Measurements from ENCODE around the gene QSOX2.
A peak's percentile ranks its signal among the peaks of the same experiment; 100 is the strongest.

The QSOX2 gene

DNA sequence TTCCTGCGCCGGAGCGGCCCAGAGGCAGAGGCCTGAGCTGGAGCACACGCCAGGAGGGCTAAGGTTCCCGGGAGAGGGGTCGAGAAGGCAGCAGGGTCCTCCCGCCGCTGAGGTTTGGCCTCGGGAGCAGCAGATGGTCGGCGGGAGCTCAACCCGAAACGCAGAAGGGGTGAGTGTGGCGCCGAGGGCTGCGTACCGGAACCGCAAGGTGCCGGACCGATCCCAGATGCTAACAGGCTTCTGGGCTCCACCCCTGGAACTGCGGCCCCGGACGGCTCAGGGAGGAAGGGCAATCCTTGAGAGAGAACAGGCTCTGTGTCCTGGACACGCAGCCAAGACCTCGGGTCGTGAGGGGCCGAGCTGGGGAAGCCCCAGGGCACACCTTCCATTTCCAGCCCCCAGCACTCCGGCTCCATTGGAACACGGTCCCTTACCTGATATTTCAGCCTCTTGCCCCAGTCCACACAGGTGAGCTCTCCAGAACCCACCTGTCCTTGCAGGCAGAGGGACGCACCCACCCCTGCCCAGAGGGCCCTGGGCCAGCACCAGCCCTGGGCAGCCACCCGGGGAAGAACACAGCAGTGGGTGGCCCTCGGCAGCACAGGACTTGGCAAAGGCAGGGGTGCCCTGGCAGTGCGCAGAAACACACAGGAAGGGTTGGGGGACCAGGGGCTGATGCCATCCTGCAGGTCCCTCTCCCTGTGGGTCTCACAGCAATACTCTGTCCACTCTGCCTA lies 42.0 kb downstream of the QSOX2 start:
- no peak for DNase-seq (ENCODE audit: low spot score)

DNA sequence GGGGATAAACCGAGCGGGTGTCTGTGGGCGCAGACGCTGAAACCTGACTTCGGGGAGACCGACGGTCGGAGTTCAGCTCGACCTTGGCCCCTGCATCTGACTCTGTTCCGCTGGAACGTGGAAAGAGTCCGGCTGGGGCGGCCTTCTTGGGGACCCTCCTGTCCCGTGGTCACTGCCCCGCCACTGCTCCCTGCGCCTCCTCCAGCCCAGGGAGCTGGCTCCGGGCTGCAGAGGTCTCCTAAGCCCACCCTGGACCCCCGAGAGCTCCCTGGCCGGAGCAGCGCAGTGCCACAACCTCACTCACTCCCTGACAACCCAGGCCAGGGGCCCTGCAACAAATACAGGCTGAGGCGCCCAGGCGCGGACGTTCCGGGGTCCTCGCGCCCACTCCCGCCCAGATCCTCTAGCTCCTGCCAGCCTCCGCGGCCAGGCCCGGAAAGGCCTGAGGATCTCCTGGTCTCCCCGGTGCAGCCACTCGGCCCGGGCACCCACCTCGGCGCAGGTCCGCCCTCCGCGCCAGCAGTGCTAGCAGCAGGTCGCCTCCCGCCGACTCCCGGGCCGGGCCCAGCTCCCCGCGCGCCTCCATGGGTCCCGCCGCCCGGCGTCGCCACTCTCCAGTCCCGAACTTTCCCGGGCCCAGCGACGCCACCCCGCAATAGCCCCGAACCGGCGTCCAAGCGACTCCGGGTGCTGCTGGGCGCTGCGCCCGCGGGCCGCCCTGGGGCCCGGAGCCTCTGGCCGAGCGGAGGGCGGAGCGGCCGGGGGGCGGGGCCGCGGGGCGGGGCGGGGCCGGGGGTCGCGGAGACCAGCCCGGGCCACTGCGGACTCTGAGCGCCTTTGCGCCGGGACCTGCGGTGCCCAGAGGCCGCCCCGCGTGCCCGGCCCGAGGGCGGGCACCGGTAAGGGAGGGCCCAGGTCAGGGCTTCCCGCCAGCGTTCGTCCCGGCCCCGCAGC lies 42.9 kb downstream of the QSOX2 start:
- DNase-seq (ENCODE audit: low spot score): no peak

DNA sequence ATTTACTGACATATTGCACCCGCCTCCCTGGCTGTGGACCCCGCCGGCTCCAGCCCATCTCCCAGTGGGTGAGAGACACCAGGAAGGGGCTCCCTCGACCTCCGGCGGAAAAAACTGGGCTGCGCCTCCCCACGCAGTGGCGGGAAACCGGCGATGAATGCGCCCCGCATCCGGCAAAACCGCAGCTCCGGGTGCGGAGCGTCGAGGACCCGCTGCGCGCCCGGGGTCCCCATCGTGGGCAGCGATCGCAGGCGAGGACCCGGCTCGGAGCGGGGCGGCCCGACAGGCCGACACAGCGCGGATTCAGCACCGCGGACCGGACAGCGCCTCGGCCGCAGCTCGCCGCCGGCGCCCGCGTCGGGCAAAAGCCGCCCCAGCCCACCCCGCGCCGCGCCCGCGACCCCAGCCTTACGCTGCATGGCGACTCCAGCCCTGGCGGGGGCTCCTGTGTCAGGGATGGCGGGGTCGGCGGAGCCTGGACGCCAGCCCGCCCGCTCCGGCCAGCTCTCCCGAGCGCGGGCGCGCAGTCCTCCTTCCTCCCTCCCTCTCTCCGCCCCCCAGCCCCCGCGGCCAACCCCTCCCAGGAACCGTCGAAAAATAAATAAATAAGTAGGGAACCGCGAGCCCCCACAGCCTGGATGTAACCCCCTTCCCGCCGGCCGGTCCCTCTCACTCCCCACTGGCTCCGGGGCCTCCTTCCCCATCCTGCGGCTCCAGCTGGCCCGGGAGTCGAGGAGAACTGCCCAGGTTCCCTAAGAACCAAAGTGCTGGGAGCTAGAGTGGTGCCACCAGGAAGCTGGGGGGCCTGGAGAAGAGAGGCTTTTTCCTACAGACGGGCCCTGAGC lies 43.8 kb downstream of the QSOX2 start:
- no peak for DNase-seq (ENCODE audit: low spot score)

DNA sequence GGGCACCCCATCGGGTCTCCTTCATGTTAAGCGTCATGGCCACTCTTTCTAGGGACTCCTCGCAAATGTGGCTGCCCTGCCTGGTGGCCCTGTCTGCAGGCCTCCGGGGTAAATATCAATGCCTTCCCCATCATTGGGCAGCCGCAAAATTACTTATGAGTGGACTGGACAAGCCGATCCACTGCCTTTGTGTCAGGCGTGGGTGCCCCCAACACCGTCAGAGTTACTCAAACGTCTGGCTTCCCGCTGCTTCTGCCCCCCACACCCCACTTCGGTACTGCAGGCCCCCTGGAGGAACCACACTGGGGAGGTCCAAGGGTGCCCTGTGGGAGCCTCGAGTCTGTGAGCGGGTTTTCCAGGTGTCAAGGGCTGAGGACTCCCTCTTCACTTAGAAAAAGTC lies 44.4 kb downstream of the QSOX2 start:
- no peak for DNase-seq (ENCODE audit: low spot score)

DNA sequence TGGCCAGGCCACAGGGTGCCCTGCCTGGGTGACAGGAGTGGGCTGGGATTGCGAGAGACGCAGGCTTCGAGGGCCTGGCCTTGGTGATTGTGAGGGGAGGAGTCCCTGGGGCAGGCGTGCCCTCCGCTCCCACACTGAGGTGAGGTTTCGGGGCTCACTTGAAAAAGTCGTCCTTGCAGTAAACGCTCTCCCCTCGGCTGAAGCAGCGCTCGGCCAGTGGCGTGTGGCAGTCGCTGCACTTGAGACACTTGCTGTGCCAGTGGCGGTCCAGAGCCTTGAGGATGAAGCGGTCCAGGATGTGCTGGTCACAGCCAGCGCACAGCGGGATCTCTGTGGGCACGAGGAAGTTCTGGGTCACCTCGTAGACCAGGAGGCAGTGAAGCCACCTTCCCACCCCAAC lies 45.2 kb downstream of the QSOX2 start:
- no peak for DNase-seq (ENCODE audit: low spot score)

DNA sequence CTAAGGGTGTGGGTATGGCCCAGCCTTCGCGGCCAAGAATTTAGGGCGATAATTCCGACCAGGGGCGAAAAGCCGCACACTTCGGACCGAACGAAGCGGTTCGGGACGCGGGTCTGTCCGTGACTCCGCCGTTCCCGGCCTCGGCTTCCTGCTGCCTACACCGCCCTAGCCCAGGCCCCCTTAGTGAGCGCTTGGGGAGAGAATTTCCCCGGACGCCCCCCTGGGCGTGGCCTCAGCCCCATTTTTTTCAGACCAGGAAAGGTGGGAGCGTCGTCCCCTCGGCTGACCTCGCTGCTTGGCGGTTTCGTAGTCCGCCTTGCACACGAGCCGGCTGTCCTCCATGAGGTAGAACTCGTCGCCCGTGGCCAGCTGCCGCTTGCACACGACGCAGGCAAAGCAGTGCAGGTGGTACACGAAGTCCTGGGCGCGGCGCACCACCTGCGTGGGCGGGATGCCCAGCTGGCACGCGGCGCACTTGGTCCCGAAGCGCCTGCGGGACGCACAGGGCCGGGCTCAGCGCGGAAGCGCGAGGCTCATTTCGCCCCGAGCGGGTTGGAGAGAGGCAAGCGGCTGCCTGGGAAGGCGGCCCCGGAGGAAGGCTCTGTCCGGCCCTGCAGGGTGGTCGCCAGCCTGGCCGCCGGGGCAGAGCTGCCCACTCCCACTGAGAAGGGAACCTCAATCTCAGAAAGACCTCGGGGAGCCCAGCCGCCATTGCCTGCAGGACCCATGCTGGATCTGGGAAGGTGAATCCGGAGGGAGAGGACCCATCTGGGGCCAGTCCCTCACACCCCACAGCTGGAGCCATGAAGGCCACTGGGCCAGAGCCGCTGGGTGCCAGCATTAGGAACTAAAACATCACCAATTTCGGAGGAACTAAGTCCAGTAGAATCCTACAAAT lies 46.0 kb downstream of the QSOX2 start:
- DNase-seq (ENCODE audit: low spot score): no peak

DNA sequence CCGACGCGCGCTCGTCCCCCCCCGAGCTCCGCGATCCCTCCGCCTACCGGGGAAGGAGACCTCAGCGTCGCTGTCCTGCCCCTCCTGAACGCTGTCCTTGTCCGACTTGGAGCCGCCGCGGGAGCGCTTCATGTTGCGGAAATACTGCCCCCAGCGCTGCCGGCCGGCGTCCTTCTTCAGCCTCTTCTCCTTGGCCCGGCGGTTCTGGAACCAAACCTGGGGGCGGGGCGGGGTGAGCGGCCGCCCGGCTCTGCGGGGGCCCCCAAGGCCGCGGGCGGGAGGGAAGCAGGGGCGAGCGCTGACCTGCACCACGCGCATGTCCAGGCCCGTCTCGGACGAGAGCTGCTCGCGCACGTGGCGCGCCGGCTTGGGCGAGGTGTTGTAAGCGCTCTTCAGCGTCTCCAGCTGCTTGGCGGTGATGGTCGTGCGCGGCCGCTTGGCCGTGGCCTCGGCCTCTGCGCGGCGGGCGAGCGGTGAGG lies 47.0 kb downstream of the QSOX2 start:
- no peak for DNase-seq (ENCODE audit: low spot score)

DNA sequence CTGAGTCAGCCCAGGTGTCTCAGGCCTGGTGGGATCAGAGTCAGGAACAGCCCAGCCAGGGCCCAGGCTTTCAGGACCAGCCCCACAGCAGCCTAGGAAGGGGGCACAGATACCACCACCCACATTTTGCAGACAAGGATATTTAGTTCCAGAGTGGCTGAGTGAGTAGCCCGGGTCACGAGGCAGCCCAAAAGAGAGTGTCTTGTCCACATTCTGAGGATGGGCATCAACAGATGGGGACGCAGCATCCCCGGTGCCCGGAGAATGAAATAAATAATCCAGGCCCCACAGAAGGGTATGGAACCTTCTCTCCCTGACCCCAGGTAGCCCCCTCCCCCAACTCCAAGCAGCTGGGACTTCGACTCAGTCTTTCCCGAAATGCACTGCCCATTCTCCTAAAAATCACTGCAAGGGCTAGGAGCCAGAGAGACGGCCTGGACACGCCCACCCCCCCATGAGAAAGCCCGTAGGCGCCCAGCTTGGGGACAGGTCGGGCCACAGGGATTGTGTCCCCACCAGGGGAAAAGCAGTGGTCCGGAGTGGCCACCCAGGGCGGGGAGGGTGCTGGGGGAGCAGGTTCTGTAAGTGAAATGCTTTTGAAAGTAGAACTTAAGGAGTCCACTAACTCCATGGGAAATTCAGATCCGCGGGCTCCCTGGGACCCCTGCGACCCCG lies 47.5 kb downstream of the QSOX2 start:
- DNase-seq (ENCODE audit: low spot score): no peak

DNA sequence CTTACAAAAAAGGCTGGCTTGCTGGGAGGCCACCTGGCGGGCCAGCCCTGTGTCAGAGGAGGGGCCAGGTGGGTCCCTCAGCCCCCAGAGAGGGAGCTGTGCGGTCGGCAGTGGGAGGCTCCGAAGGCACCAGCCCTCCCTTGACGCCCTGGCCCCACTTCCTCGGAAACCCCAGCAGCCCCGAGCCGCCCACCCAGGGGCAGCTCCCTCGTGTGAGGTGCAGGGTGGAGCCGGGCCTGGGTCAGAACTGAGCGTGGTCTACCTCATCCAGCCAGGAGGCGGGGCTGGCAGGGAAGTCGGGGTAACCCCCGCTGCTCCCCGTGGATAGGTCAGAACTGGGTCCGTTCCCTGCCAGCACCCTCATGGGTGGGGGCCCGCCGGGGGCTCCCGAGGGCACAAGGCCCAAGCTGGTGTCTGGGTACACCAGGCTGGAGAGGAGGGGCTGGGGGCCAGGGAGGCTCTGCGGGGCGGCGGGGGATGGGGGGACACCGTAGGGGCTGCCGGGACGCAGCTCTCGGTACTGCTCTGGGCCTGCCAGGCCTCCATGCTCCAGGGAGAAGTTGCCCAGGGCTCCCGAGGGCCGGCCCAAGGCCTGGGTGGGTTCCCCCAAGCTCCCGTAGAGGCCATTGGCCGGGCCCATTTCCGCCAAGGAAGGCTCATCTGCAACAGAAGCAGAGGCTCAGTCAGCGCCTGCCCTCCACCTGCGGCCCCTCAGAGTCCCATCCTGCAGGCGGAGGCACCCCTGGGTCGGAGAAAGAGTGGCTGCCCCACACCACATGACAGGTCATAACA lies 48.3 kb downstream of the QSOX2 start:
- DNase-seq (ENCODE audit: low spot score): peak; percentile 30

DNA sequence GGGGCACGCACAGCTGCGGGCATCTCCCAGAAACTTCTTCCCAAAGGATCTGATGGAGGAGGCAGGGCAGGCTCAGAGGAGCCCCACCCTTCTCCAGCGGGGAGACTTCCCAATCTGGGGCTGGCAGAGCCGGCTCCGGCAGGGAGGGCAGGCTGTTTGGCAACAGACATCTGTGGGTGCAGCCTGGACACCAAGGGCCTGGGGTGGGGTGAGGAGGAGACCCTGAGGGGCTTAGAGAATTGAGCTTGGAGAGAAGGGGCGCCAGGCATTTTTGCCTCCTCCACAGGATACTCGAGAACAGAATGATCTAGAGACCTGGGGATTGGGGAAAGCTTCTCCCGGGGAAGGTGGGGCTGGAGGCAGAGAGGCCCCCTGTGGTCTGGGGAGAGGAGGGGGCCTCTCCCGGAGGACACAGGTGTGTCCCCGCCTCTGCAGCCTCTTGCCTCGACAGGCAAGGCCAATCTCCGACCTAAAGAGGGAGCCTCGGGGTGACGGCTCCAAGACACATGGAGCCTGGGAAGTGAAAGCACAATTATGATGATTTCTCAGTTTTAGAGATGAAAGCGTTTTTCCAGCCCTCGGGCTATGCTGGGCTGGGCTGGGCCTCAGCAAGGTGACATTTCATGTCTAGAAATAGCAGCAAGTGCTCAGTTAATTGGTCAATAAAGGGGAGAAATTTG lies 49.1 kb downstream of the QSOX2 start:
- peak; percentile 43 for DNase-seq (ENCODE audit: low spot score)

DNA sequence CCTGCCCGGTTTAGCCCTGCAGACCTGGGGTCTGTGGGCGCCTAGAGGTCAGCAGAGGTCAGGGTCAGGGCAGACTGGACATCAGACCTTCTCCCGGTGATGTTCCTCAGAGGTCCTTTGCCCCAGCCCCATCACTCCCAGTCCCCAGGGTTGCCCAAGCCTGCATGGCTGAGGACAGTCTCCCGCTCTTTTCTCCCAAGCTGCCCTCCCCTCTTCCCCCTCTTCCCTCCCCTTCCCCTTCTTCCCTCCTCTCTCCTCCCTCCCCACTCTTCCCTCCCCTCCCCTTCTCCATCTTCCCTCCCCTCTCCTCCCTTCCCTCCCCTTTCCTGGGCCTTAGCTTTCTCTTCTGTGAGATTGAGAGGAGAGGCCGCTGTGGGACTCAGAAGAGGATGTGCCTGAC lies 51.1 kb downstream of the QSOX2 start:
- DNase-seq (ENCODE audit: low spot score): no peak

DNA sequence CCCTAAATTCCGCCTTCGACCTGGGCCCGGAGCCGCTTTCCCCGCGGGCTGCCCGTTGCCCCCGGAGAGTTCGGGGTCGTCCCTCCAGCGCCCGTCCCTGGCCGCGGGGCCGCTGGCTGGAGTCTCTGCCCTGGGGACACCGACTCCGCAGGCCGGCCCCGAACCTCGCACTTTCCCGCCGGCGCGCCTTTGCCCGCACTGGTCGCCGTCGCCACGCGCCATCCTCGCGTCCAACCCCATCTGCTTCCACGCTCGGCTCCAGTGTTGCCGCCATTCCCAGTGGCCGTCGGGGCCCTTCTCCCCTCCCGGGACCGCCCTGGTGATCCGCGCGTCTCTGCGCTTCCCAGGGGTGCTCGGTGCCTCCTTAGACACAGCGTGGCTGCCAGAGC lies 51.7 kb downstream of the QSOX2 start:
- DNase-seq (ENCODE audit: low spot score): no peak

DNA sequence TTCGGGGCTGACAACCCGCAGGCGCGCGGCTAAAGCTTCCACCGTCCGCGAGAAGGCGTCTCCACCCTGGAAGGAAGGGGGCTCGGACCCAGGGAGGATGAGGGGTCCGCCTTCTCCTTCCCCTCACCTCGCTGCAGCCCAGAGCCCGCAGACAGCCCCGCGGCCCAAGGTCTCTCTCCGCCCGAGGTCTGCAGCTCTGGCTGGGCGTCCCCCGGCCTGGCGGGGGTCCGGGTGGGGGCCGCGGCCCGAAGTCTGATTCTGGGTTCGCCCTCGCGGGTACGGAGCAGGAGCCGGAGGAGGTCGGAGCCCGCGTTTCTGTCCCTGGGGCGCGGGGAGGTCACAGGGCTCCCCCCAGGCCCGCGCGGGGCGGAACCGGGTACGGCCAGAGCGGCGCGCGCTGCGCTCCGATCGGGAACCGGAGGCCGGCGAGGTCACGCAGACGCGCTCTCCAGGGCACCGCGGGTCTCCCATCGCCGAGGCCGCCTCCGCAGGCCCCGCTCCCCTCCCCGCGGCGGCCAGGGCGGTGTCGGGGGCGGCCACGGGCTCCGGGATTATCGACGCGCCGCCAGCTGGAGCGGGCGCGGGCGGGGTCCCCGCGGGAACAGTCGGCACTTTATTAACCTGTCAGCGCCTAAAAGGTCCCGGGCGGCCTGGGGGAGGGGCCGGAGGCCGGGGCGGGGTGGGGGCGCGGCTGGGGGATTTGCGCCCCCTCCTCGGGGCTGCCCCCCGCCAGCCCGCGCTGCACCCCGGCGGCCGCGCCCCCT lies 52.3 kb downstream of the QSOX2 start:
- DNase-seq (ENCODE audit: low spot score): no peak

DNA sequence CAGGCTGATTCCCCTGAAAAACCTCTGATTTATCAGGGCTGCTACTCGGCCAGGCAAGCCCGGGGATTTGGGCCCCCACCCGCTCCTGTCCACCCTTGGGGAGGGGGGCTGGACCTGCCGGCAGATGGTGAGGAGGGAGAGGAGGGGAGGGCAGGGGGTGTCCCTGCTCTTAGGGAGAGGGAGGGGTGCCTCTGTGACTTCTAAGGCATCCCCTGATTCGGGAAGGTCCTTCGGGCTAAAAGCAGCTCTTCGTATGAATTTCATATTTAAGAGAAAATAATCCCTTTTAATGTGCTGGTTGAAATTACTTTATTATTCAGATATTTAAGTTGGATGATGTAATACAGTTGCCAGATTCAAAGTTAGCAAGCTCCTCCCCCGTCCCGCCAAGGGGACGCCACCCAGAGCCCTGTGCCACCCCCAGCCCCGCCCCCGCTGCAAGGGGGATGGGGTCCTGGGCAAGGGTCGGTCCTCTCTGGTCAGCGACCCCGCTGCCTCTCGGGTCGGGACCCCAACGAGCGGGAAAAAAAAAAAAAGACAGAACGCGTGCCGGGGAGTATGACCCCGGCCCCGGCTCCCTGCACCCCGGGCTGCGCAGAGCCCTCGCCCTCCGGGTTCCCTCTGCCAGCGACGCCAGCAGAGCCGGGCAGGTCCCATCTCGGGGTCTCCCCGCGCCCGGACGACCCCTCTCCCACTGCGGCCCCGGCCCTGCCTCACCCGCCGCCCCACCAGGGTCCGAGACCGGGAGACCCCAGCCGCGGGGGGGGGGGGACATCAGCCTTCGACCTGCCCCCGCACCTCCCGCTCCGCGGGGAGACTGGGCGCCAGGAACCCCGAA lies 53.1 kb downstream of the QSOX2 start:
- no peak for DNase-seq (ENCODE audit: low spot score)

DNA sequence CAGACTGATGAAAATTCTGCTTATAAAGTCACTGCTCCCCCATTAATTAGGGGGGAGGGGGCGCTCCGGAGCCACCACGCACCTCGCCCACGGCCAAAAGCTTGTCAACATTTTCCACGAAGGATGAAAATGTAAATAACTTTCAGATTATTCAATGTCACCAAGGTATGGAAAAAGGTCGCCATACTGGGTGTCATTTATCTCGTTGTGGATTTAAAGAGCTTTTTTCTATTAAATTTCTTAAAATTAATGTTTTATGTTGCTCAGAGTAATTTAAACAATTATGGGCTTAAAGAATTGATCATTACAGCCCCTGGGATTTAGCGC lies 53.7 kb downstream of the QSOX2 start:
- DNase-seq (ENCODE audit: low spot score): no peak

DNA sequence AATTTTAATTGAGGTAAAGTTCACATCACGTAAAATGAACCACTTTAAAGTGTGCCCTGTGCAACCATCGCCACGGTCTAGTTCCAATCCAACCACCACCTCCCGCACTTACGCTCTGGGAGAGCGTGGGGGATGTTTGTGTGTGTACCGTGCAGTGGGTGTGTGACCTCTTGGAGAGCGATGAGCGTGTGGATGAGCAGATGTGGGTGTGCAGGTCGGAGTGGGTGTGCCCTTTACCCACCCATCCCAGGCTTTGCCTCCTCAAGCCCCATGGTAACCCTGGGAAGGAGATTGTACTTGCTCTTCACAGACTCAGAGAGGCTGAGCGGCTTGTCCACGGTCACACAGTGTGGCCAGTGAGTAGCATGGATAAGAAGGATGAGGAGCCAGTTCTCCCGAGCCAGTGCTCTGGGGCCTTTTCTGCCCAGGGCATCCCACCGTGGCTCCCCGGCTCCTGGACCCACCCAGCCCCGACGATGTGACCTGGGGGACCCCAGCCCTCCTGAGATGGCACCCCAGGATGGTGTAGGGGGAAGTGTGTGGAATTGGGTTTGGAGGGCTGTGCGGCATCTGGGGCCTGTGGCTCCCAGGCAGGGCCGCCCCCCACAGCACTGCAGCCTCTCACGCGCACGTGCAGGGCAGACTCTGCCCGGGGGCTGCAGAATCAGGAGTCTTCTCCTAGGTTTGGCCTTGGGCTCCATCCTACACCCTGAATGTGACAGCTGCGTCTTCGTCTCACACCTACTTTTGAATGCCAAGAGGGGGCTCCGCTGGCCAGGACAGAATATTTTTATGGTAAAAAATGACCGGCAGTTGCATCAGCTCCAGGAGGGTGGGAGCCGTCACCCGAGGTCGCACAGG lies 54.3 kb downstream of the QSOX2 start:
- DNase-seq (ENCODE audit: low spot score): no peak

DNA sequence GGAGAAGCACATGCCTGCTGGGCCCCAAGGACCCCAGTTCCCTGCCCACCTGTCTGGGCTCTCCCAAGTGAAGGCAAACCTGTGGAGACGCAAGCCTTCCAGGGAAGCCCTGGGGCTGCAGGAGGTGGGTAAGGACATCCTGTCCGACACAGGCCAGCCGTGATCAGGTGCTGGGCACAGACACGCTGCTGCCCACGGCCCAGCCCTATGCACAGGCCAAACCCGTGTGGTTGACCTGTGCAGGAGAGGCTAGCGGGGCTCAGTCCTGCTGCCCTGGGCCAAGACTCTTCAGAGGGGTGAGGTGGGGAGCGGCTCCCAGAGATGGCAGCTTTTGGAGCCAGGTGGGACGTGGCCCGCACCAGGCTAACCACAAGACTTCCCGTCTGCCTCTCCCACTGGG lies 55.0 kb downstream of the QSOX2 start:
- no peak for DNase-seq (ENCODE audit: low spot score)

Data from HuH-7.5 (cell line).